GM19328 (cell line): ENCODE measurements around the gene ACP6.
A peak's percentile ranks its signal among the peaks of the same experiment; 100 is the strongest.
"Not testable (repeated sequence)": the region's sequence is repeated elsewhere in the genome, so short reads cannot be mapped to it uniquely, and the experiment has no call there.

Experiments used
- ATAC-seq: cut with Tn5 transposase; IDR thresholded peaks from one replicate; pipeline ENCODE4 v1.9.1; 2021; ENCODE audit warnings: mild to moderate bottlenecking, moderate library complexity; ENCODE audit not compliant: unreplicated experiment

Gene ACP6

DNA sequence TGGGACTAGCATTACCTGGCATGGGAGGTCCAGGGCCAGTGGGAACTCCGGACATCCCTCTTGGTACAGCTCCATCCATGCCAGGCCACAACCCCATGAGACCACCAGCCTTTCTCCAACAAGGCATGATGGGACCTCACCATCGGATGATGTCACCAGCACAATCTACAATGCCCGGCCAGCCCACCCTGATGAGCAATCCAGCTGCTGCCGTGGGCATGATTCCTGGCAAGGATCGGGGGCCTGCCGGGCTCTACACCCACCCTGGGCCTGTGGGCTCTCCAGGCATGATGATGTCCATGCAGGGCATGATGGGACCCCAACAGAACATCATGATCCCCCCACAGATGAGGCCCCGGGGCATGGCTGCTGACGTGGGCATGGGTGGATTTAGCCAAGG lies 45.8 kb downstream of the ACP6 start:
- no peak for ATAC-seq

DNA sequence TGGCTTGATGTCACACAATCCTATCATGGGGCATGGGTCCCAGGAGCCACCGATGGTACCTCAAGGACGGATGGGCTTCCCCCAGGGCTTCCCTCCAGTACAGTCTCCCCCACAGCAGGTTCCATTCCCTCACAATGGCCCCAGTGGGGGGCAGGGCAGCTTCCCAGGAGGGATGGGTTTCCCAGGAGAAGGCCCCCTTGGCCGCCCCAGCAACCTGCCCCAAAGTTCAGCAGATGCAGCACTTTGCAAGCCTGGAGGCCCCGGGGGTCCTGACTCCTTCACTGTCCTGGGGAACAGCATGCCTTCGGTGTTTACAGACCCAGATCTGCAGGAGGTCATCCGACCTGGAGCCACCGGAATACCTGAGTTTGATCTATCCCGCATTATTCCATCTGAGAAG lies 46.3 kb downstream of the ACP6 start:
- no peak for ATAC-seq

DNA sequence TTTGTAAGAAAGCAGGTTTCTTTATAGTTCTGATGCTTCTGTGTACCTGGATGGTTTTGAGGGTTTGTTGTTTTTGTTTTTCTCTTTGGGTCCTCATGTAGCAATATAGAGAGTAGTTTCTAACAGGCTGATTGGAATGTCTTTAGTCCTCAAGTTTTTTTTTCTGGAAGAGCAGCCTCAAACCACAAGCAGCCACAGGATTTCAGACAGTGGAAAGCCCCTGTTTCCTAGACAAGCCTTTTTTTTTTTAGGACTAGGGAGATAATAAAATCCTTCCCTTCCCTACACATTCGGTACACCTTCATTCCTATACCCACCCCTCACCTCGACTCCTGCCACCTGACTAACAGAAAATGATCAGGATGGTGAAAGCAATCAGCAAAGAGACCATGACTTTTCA lies 47.6 kb downstream of the ACP6 start:
- ATAC-seq = no peak

DNA sequence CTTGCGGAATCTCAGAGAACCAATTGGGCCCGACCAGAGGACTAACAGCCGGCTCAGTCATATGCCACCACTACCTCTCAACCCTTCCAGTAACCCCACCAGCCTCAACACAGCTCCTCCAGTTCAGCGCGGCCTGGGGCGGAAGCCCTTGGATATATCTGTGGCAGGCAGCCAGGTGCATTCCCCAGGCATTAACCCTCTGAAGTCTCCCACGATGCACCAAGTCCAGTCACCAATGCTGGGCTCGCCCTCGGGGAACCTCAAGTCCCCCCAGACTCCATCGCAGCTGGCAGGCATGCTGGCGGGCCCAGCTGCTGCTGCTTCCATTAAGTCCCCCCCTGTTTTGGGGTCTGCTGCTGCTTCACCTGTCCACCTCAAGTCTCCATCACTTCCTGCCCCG lies 49.8 kb downstream of the ACP6 start:
- ATAC-seq = no peak

DNA sequence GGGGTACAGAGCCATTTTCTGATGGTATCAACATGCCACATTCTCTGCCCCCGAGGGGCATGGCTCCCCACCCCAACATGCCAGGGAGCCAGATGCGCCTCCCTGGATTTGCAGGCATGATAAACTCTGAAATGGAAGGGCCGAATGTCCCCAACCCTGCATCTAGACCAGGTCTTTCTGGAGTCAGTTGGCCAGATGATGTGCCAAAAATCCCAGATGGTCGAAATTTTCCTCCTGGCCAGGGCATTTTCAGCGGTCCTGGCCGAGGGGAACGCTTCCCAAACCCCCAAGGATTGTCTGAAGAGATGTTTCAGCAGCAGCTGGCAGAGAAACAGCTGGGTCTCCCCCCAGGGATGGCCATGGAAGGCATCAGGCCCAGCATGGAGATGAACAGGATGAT lies 50.6 kb downstream of the ACP6 start:
- ATAC-seq = no peak

DNA sequence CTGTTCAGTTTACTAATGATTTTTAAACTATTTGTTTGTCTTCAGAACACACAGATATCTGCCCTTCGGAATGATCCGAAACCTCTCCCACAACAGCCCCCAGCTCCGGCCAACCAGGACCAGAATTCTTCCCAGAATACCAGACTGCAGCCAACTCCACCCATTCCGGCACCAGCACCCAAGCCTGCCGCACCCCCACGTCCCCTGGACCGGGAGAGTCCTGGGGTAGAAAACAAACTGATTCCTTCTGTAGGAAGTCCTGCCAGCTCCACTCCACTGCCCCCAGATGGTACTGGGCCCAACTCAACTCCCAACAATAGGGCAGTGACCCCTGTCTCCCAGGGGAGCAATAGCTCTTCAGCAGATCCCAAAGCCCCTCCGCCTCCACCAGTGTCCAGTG lies 51.6 kb downstream of the ACP6 start:
- ATAC-seq = no peak

DNA sequence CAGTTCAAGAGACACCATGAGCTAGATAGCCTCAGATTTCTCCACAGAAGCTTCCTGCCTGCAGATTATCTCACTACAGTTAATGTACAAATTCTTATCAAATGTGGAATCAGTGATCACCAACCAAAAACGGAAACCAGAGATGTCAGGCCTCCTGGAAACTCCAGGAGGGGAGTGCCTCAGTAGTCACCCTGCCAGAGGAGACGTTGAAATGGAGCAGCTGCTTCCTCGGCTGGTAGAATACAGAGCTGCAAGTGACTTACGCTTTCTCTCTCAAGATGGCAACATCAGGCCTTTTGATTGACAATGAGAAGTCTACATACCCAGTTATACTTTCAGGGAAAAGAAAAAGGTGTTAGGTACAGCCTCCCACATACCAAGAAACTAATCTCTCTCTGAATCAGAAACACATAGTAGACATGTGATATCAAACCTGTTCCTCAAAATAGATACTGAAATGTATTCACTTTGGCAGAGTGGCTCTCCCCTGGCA lies 52.2 kb downstream of the ACP6 start:
- no peak for ATAC-seq

DNA sequence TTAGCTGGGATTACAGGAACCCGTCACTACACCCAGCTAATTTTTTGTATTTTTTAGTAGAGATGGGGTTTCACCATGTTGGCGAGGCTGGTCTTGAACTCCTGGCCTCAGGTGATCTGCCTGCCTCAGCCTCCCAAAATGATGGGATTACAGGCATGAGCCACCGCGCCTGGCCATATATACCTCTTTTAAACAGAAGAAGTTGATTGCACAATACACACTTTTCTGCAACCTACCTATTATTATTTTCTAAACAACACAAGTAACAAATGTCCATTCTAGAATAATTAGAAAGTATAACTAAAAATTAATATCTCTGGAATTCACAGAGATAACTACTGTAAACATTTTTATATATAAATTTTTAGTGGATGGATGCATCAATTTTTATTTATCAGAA lies 55.4 kb downstream of the ACP6 start:
- ATAC-seq = not testable (repeated sequence)

DNA sequence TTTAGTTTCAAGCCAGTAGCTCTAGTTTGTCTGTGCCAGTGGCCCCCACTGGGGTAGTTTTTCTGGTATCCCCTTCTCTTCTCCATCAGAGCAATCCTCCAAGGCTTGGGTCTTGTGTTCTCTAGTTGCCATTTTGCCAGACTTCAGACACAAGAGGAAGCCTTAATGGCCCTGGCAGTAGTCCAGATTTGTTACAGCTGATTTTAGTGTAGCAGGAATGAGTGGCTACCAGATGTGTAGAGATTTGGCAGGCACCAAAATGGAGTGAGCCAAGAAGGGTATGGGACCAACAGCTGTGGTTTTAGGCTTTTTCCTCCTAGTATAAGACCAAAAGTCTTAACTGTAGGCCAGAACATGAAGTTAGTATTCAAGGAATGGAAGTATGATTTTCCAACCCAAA lies 56.8 kb downstream of the ACP6 start:
- ATAC-seq = no peak

DNA sequence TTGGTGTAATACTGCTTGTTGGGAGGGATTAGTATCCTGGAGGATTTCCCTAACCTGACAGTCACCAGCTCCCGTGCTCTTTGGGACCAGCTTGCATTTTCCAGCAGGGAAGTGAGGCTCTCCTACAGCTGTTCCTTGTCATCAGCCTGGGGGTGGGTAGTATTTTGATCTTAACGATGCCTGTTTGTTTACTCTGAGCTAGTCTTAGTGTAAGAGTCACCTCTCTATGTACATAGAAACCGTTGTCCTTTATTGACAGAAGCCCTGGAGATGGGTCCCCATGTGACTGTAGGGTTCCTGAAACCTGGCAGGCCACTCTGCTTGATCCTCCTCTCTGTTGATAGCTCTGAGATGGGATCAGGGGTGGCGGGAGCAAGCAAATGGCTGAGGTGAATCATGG lies 58.0 kb downstream of the ACP6 start:
- no peak for ATAC-seq

DNA sequence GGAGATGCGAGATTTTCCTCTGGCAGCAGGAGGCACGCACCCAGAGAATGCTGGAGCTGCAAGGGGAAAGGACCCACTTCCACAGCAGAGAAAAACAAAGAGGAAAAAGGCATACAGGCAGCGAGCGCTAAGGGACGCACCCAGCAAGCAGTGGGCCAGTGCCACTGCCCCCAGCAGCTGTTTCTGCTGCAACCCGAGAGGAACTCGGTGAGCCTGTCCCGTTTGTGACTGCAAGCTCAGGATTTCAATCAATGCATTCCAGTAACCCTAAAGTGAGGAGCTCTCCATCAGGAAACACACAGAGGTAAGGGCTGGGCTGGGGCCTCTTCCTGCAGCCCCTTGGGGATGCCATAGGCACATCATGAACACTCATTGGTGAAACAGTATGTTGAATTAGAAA lies 58.7 kb downstream of the ACP6 start:
- no peak for ATAC-seq

DNA sequence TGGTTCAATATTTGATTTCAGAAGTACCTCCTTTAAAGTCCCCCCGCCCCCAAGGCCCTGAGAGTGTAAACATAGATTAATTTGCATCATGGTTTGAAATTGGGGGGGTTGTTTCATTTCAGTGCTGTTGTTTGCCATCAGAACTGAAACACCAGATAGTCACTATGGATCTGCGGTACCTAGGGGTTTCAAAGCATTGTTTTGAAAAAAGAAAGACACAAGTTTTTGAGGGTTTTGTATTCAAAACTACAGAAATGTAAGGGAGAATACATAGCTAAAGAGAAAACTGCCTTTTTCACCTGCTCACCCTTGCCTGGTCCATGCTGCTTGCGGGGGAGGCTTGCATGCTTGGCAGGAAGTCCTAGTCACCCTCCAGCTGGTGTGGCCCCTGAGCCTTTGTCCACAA lies 59.3 kb downstream of the ACP6 start:
- ATAC-seq = peak; percentile 80

DNA sequence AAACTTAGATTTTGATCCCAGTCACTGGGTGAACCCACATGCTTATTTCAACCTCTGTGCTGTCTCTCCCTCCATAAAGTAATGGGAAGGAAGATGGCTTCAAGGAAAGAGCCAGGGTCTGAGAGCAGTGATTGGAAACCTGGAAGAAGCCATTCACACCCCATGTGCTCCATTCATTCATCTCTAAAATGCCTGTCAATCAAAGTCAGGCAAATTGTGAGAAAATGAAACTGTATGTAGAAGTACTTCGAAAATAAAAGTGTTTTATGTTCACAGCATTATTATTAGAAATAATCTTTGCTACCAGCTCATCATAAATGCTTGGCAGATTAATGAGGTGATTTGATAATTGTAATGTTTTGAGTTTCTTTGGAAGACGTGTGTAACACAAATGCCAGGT lies 61.0 kb downstream of the ACP6 start:
- no peak for ATAC-seq

DNA sequence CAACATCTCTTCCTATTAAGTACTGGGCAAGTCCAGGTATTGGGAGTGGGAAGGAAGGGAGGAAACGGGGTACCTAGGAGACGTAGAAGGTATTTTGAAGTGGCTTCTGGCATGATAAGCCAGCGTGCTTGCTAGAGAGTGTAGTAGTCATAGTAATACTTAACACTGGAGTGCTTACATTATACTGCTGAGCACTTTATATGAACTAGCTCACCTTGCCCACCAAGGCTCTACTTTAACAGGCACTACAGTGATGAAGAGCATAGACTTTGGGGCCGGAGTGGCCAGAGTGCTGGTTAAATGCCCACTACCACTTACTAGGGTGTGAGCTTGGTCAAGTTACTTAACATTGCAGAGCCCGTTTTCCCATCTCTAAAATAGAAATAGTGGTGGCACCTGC lies 61.7 kb downstream of the ACP6 start:
- no peak for ATAC-seq

DNA sequence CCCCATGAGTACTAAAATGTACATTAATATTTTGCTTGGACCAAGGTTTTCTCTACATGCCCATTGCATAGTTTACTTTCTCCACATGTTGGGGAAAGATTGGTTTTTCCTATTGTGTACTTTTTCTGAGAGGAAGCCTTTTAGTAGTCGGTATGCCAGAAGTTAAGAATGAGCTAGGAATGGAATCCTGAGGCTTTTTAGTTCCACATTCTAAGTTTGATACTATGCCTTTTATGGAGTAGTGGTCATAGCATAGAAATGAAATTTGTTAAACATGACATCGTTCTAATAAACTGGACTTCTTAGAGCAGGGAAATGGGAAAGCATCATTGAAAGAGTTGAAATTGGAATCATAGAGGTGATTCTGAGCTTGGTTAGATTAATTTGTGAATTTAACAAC lies 64.7 kb downstream of the ACP6 start:
- ATAC-seq = no peak

DNA sequence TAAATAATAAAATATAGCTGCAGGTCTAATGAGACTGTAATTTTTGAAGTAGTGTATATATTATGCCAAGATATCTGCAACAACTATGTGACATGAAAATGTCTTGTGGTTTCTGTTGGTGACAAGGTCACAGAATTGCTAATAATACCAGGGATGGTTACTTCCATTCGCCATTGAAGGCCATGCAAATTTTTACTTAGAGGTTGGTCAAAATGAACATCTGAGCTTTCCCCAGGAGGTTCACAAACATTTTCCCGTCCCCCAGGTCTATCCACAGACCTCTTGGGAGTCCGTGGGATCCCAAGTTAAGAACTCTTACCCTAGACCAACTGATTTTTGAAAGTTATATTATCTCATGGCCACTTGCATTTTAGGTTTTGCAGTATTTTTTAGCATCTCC lies 66.3 kb downstream of the ACP6 start:
- ATAC-seq = no peak

DNA sequence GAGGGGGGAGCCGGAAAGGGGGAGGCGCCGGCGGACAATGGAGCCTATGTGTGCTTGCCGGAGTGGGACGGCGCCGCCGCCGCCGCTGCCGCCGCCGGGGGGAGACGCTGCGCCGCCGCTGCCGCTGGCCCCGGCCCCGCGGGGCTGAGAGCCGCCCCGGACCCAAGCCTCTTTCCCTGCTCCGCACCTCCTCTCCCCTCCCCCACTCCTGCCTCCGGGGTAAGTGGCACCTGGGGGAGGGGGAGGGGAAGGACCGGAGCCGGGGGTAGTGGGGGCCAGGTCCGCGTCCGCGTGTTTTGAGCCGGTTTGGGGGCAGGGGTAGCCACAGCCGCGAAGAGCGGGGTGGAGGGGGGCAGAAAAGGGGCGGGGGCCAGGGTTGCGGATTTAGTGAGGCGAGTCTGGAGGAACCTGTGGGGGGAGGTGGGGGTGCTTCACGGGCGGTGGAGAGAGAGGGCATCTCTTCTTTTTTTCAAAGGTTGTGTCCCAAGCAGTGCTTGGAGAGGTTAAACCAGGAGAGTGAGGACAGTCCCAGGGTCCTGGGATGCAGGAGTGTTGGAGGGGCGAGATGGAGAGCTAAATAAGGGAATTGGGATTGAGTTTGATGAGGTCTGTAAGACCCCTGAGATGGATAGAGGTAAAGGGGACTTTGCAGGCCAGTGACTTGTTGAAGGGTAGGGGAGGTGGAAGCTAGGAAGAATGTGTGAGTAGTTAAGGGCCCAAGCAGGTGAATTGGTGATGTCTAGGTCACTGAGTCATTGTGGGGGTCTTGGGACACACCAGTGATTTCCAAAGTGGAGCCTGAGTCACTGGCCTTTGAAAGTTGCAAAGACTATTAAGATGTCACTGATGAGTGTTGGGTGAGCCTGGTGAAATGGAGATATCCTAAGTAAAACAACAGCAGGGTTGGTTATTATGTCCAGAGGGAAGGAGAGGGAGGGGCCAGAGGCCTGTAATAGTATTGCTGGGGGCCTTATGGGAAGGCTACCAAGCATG lies 69.9 kb downstream of the ACP6 start:
- ATAC-seq = no peak

DNA sequence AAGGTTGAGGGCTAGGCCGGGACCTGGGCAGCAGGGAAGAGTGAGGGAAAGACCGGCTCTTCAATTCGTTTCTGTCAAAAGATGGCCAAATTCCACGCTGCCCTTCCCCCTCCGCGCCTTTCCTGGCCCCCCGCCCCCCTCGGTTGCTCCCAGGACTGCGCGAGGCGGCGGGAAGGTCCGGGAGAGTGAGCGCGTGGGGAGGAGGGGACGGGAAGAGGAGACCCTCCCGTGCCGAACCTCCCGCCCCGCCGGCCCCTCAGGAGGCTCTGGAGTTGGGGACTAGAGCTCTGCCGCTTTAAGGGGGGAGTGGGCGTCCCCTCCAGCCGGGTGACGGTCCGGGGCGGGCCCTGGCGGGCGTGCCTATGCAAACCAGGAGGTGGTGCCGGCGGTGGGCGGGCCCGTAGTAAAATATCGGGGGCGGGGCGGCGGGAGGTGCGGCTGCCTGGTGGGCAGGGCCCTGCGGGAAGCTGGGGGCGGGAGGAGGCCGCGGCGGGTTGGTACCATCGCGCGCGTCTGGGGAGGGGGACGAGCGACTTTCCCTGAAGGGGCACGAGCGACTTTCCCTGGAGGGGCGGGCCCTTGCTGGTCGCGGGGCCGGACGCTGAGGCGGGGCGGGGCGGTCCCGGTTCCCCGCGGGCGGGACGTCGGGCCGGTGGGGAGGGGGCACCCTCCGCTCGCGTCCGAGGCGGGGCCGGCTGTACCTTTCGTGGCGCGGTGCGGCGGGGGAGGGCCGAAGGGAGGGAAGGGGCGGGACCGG lies 70.8 kb downstream of the ACP6 start:
- peak; percentile 81 for ATAC-seq

DNA sequence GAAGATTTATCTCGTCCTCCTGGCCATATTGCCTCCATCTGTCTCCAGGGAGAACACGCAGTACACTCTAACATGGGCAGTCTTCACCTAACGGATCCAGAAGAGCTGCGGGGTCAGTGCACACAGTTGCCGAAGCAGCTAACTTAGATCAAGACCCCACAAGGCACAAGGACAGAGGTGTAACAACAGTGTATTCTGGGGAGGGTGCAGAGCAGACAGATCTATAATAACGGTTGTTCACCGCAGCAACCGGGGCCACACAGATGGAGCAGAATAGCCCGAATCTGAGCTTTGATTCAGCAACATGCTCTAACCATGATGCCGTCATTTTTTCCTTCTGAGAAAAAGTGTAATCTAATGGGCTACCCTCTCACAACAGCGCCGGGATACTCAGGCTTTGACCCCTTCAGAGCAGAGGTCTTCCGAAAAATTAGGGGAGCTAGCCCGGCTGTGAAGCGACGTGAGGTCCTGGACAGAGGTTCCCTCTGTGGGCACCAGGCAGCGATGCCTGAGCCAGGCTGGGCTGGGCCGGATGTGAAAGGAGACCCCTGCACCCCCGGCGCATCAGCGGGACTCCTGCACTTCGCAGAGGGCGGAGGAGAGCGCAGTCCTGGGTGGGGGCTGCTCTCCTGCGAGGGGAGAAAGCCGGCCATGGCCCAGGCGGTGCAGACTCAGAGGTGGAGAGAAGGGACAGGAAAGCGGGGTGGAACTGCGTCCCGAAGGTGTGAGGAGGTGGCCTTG lies 71.5 kb downstream of the ACP6 start:
- ATAC-seq = no peak

DNA sequence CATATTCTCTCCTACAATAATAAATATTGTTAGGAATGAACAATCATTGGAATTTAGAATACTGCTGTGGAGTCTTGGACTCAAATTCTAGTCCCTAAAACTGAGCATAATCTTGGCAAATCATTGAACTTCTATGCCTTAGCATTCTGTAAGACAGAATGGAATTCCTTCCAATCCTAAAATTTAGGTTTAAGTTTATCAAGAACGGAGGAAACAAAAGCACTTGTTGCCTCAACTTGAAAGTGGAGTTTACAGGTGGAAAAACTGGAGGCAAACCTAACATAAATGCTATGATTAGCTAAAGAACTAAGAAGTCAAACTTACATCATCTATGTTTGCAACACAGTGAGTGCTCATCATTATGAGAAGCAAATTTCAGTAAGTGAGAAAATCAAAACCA lies 73.3 kb downstream of the ACP6 start:
- no peak for ATAC-seq
